RPMI7951 (cell line): Measurements from ENCODE around the gene SERPINB3. TPM values are rescaled to one million over a fixed set of nuclear protein-coding genes. Genes with fewer than 3 reads are reported as not detected.
"Not testable (repeated sequence)": the region's sequence is repeated elsewhere in the genome, so short reads cannot be mapped to it uniquely, and the experiment has no call there.

Source experiments
- DNase-seq: peaks from one replicate; pipeline ENCODE4 v3.0.0-alpha.2; 2012; ENCODE audit warnings: low read depth
- total RNA-seq: library from RNA; depleted of rRNA; stranded (reverse); fragments of >200 nt; shearing (Covaris generic); gene quantifications from 2 replicates; pipeline ENCODE4 v1.2.3, GENCODE V29; 2014; rRNA removed

SERPINB3 gene
- total RNA-seq: 0.20 TPM in 1 of 2 replicates, not detected in the other

DNA sequence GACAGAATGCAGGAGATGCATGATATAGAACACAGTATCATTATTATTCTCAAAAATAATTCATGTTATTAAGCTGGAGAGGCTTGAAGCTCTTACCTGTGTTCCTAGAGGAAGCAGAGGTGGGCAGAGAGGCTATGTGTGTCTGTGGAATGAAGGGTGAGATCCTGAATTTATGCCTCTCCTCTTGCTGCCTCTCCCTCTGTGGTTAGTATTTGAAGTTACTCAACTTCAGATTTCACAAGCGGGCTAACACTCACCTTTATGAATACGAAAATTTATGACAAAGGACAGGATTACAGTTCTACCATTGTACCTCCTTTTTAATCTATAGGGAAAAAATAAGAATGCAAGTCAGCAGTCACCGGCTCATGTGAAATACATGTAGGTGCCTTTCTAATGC is at the start of gene SERPINB3:
TSS of gene SERPINB3 (minus strand) at position 144 of the 400 bp plus-strand sequence. CDS start 677 bp downstream, outside the sequence.
- DNase-seq: not testable (repeated sequence)

GRCh38 chr18:63708650-63709049 is 47.0 kb upstream of the SERPINB3 start:
- peak; percentile 46 for DNase-seq

DNA sequence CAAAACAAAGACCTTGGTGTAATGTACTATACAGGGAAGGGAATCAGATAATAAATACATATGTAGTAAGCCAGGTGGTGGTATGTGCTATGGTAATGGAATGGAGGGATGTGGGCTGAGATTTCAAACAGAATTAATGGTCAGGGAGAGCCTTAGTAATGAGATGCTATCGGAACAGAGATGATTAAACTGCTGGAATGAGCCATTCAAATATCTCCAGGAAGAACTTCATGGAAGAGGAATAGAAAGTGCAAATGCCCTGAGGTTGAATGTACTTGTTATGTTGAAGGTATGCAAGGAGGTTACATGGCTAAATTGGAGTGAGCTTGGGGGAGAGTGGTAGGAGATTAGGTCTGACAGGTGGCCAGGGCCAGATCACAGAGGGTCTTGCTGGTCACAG is 46.1 kb upstream of the SERPINB3 start:
- no peak for DNase-seq

DNA sequence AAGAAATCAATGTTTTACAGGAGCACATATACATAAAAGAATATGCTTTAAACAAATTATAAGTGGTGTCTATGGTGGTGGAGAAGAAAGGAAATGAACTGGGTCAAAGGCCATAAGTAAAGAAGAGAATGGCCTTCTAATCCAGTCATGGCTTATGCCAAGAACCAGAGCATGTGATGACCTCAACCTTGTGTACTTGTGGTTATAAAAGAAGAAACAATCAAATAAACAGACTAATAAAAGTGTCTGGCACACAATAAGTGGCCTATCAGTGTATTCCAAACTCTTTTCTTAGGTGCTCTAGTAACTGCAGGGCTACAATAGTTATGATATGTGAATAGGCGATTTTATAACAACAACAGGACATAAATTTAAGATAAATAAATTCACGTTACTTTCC is 43.7 kb upstream of the SERPINB3 start:
- no peak for DNase-seq

- no peak for DNase-seq
Observed at GRCh38 chr18:63702660-63703059, 41.0 kb upstream of the SERPINB3 start, which contains the start of gene SERPINB11. Gene SERPINB11 (plus strand): TSS chr18:63702960. CDS start chr18:63710194, 7,234 bp downstream.

DNA sequence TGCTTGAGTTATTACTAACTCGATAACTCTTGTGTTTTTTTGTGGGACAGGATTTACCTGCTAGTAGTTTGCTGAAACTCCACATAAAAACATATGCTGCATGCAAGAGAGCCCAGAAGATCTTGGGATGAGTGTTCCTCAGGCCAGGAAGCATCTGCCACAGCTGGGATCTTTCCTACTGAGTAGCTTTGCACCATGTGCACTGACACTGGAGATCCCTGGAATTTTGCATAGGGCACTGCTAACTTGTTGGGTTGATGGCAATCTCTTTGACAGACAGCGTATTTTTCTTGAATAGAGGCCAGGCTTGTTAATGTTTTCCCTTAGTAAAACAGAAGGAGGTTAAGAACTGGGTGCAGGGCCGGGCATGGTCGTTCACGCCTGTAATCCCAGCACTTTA is 40.3 kb upstream of the SERPINB3 start:
- DNase-seq: no peak

GRCh38 chr18:63700501-63700900 is 38.8 kb upstream of the SERPINB3 start:
- DNase-seq: no peak

GRCh38 chr18:63697097-63697660 is 35.5 kb upstream of the SERPINB3 start:
- DNase-seq: no peak

DNA sequence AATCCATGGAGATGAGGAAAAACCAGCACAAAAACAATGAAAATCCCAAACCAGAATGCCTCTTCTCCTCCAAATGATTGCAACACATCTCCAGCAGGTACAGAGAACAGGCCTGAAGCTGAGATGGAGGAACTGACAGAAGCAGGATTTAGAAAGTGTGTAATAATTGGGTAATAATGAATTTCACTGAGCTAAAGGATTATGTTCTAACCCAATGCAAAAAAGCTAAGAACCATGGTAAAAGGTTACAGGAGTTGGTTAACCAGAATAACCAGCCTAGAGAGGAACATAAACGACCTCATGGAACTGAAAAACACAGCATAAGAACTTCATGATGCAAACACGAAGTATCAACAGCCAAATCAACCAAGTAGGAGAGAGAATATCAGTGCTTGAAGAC is 27.4 kb upstream of the SERPINB3 start:
- no peak for DNase-seq

- no peak for DNase-seq
Observed at GRCh38 chr18:63686871-63687270, 25.2 kb upstream of the SERPINB3 start.

DNA sequence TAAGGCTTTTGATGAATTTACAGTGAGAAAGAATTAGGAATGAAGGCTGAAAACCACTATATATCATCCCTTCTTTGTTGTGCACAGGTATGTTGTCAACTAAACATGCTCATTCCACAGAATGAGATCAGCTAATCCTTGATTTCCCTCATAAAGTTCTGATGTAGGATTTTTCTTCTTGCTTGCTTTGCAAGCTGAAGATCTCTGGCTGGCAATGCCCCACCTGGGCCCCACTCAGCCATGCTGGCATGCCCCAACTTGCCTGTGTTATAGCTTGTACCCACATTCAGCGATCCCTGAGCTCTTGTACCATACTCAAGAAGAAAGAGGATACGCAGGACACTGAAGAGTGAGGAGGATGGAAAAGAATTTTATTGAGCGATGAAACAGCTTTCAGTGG is 23.0 kb upstream of the SERPINB3 start:
- DNase-seq: no peak

DNA sequence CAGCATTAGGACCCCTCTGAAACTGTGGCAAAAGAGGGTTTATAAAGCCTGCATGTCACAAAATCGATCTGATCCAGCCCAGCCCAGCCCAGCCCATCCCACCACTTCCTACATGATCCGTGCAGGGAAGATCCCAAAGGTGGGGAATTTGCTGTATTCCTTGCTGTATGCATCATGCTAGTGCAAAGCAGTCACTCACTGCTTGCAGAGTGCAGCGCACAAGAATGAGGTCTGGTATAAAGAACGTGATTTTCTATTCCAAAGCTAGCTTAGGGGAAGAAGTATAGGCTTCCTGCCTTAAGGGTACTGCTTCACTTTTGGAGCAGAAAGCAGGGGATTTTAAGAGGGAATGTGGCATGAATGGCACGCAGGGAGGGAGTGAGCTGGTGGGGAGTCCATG is 22.2 kb upstream of the SERPINB3 start:
- DNase-seq: no peak

- peak; percentile 28 for DNase-seq
Observed at GRCh38 chr18:63683152-63683551, 21.5 kb upstream of the SERPINB3 start.

DNA sequence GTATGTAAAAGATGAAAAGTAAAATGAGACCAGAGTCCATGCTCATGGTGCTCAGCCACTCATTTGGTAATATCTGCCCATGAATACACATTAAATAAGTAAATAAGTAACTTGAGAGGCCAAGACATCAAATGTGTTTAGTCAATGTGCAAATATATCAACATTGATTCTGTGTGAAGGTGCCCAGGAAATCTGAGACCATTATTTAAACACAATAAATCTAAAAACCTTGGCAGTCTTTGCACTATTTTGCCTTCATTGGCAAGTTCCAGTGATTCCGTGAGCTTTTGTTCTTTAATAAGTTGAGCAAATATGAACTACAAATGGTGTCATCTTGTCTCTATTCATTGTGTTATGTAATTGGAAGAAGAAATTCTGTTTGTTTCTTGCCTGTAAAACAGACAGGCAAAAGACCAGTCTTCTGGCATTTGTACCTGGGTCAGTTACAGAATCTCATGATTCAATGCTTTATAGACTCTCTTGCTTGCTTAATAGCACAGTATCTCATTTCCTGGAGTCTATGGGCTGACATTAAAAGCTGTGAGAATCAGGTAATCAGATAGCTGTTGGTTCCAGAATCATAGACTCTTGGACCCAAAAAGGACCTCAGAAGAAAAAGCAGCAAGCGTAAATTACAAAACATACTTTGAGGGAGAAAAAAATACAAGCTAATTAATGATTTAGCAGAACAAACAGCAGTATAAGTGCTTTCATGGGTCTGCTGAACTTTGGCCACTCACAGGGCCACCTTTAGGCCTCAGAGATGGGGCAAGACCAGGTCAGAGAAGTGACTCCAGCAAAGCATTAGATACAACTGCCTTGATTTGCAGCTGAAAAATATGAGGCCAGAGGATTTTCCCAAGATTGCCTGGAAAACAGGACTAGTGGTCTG is 20.0 kb upstream of the SERPINB3 start:
- DNase-seq: no peak

DNA sequence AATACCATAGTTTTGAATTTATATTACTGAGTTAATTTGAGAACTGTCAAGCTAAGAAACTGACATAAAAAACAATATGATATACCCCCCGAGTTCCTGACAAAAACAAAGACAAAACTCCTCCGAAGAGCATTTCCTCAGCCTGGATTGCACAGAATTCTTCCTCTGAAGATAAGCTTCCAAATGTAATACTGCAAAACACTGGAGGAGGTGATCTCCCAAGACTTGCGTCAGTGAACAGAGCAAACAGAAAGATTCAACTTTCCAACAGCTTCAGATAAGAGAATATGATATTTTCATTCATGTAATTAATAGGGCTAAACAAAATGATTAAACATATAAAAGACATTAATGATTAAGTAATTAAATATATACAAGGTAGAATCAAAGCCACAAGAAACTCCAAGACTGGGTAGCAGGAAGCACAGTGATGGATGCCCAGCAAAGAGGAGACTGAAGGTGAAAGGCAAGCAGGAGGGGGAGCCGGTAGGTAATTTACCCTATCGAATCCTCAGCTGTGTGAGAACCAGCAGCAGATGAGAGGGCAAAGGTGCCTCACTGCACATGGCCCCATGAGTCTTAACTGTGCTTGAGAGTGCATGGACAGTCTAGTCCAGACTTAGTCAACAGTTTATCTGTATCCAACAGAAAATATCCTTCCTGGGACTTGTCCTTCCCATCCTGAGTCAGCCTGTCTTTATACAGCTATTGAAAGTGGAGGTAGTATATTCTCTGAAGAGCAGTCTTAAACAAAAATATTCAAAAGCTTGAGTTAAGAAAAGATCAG is 18.3 kb upstream of the SERPINB3 start:
- DNase-seq: no peak

- no peak for DNase-seq
Observed at GRCh38 chr18:63677500-63678225, 16.0 kb upstream of the SERPINB3 start.

DNA sequence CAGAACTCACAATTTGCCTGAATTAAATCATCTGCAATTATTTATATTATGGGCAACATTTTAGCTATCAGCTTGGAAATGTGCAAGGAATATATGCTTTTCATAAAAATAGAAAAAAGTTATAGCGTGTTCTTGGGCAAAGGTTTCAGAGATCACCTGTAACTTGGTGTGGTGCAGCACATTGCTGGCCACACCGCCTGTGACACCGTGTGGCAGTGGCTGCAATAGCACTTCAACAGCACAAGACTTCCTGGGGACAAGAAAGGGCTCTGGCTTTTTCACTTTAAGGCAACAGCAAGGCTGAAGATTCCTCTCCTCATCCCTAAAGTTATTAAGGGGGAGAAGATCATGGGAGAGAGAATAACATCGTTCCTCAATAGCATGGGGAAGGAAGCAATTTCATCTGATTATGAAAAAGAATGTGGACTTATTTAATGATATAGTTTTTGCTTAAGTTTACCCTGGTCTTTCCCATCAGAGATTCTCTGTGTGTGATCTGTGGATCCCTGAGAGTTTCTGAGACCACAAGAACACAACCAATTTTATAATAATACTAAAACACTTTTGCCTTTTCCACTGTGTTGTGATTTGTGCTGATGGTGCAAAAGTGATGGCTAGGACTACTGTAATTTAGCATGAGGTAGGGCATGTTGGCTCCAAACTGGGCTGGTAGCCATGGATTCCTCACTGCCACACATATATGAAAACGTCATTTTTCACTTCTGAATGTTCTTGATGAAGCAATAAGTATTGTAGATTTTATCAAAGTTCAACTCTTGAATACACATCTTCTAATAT is 15.0 kb upstream of the SERPINB3 start:
- DNase-seq: peak; percentile 3

- no peak for DNase-seq
Observed at GRCh38 chr18:63664571-63664970, 2.9 kb upstream of the SERPINB3 start.

- DNase-seq: not testable (repeated sequence)
Observed at GRCh38 chr18:63658920-63659319, 2.8 kb downstream of the SERPINB3 start.

GRCh38 chr18:63650271-63650670 is 11.4 kb downstream of the SERPINB3 start:
- not testable (repeated sequence) for DNase-seq

- peak; percentile 37 for DNase-seq
Observed at GRCh38 chr18:63648241-63648640, 13.5 kb downstream of the SERPINB3 start.
